WERI-Rb-1 (cell line): ENCODE data around the gene ENOX2.

Experiments
- DNase-seq: peaks from one replicate; pipeline ENCODE4 v3.0.0-alpha.2; 2020
- H3K27ac ChIP-seq: fragments of 250-450 bp; sonication (Bioruptor Pico); 2 replicates; pipeline ENCODE4 v1.5.1; 2020; ENCODE audit warnings: mild to moderate bottlenecking, moderate library complexity
- H3K27me3 ChIP-seq: fragments of 250-450 bp; sonication (Bioruptor Pico); 2 replicates; pipeline ENCODE4 v1.5.1; 2021; ENCODE audit warnings: mild to moderate bottlenecking, low read depth, moderate library complexity; ENCODE audit not compliant: insufficient read depth, severe bottlenecking
- H3K36me3 ChIP-seq: fragments of 250-450 bp; sonication (Bioruptor Pico); 2 replicates; pipeline ENCODE4 v1.5.1; 2020; ENCODE audit warnings: mild to moderate bottlenecking, moderate library complexity
- H3K4me3 ChIP-seq: 2 replicates; pipeline ENCODE4 v1.5.1; 2011; ENCODE audit warnings: low read depth, mild to moderate bottlenecking, control low read depth, low read length
- H3K9me3 ChIP-seq: fragments of 250-450 bp; sonication (Bioruptor Pico); 2 replicates; pipeline ENCODE4 v1.5.1; 2021; ENCODE audit warnings: mild to moderate bottlenecking, moderate library complexity; ENCODE audit not compliant: severe bottlenecking
- CTCF ChIP-seq: IDR thresholded peaks from 2 replicates; pipeline ENCODE4 v1.5.1; 2011; ENCODE audit warnings: low read depth, mild to moderate bottlenecking, control low read depth, inconsistent platforms, low read length

The ENOX2 gene

GRCh38 chrX:130877892-130878341 is 25.1 kb downstream of the ENOX2 start:
- H3K36me3 ChIP-seq = no peaks in the 10 kb centered on the region
- H3K27ac ChIP-seq = no peak overlapping the region
- peaks cover 4% of the 10 kb centered on the region for H3K27me3 ChIP-seq
- no peak for TF ChIP-seq CTCF
- H3K9me3 ChIP-seq = no peaks in the 10 kb centered on the region
- no peak overlapping the region for H3K4me3 ChIP-seq
- DNase-seq = no peak

GRCh38 chrX:130876226-130876625 is 26.8 kb downstream of the ENOX2 start:
- no peak overlapping the region for H3K27ac ChIP-seq
- DNase-seq = no peak
- H3K36me3 ChIP-seq = no peaks in the 10 kb centered on the region
- no peak for TF ChIP-seq CTCF
- H3K9me3 ChIP-seq = no peaks in the 10 kb centered on the region
- H3K4me3 ChIP-seq = no peak overlapping the region
- H3K27me3 ChIP-seq = peaks cover 4% of the 10 kb centered on the region

- H3K4me3 ChIP-seq = no peak overlapping the region
- H3K27ac ChIP-seq = no peak overlapping the region
- no peaks in the 10 kb centered on the region for H3K36me3 ChIP-seq
- no peak for TF ChIP-seq CTCF
- H3K9me3 ChIP-seq = no peaks in the 10 kb centered on the region
- DNase-seq = no peak
- H3K27me3 ChIP-seq = peaks cover 4% of the 10 kb centered on the region
Observed at GRCh38 chrX:130874751-130875150, 28.3 kb downstream of the ENOX2 start.

GRCh38 chrX:130869239-130869638 is 33.8 kb downstream of the ENOX2 start:
- no peak for DNase-seq
- TF ChIP-seq CTCF = no peak
- no peaks in the 10 kb centered on the region for H3K36me3 ChIP-seq
- H3K27me3 ChIP-seq = no peaks in the 10 kb centered on the region
- H3K9me3 ChIP-seq = no peaks in the 10 kb centered on the region
- no peak overlapping the region for H3K4me3 ChIP-seq
- H3K27ac ChIP-seq = no peak overlapping the region

GRCh38 chrX:130861462-130861861 is 41.5 kb downstream of the ENOX2 start:
- no peaks in the 10 kb centered on the region for H3K9me3 ChIP-seq
- H3K27ac ChIP-seq = no peak overlapping the region
- no peak for TF ChIP-seq CTCF
- no peak for DNase-seq
- H3K36me3 ChIP-seq = no peaks in the 10 kb centered on the region
- no peak overlapping the region for H3K4me3 ChIP-seq
- H3K27me3 ChIP-seq = no peaks in the 10 kb centered on the region

GRCh38 chrX:130857207-130857606 is 45.8 kb downstream of the ENOX2 start:
- no peaks in the 10 kb centered on the region for H3K9me3 ChIP-seq
- no peak overlapping the region for H3K4me3 ChIP-seq
- no peaks in the 10 kb centered on the region for H3K27me3 ChIP-seq
- H3K27ac ChIP-seq = no peak overlapping the region
- TF ChIP-seq CTCF = no peak
- no peak for DNase-seq
- no peaks in the 10 kb centered on the region for H3K36me3 ChIP-seq
